NCI-H2029 (cell line): ENCODE data around the gene ZNF618.

Experiments
- DNase-seq: peaks from one replicate; lab custom pipeline; 2025; lab: John Stamatoyannopoulos, UW

ZNF618 gene

GRCh38 chr9:113876151-113876992 lies at the start of gene ZNF618:
Gene ZNF618 (plus strand): TSS chr9:113876309. CDS start chr9:113876381, 72 bp downstream.
- peak; percentile 17 for DNase-seq

GRCh38 chr9:113828221-113828620 lies 47.9 kb upstream of the ZNF618 start:
- no peak for DNase-seq

- no peak for DNase-seq
These were observed 38.8 kb upstream of the ZNF618 start for GRCh38 chr9:113837334-113837733.

- DNase-seq, result no peak
These were observed 34.0 kb upstream of the ZNF618 start for GRCh38 chr9:113842086-113842485.

- no peak for DNase-seq
These were observed 31.6 kb upstream of the ZNF618 start for GRCh38 chr9:113844466-113844865.

GRCh38 chr9:113851359-113851758 lies 24.8 kb upstream of the ZNF618 start:
- DNase-seq, result no peak

GRCh38 chr9:113851873-113852272 lies 24.2 kb upstream of the ZNF618 start:
- no peak for DNase-seq

- no peak for DNase-seq
These were observed 22.8 kb upstream of the ZNF618 start for GRCh38 chr9:113853333-113853732.

GRCh38 chr9:113854310-113854709 lies 21.8 kb upstream of the ZNF618 start:
- DNase-seq, result peak; percentile 12

- DNase-seq, result no peak
These were observed 18.2 kb upstream of the ZNF618 start for GRCh38 chr9:113857875-113858274.

GRCh38 chr9:113858282-113858681 lies 17.8 kb upstream of the ZNF618 start:
- no peak for DNase-seq

GRCh38 chr9:113863345-113863744 lies 12.8 kb upstream of the ZNF618 start:
- DNase-seq, result no peak

GRCh38 chr9:113868501-113868900 lies 7.6 kb upstream of the ZNF618 start:
- no peak for DNase-seq

GRCh38 chr9:113872485-113873143 lies 3.5 kb upstream of the ZNF618 start:
- no peak for DNase-seq

- DNase-seq, result no peak
These were observed 2.7 kb upstream of the ZNF618 start for GRCh38 chr9:113873446-113873845.

GRCh38 chr9:113873926-113874325 lies 2.2 kb upstream of the ZNF618 start:
- no peak for DNase-seq

- no peak for DNase-seq
These were observed 504 bp upstream of the ZNF618 start for GRCh38 chr9:113875459-113876150.

GRCh38 chr9:113876993-113877368 lies 872 bp downstream of the ZNF618 start:
- DNase-seq, result no peak

GRCh38 chr9:113879318-113879717 lies 3.2 kb downstream of the ZNF618 start:
- DNase-seq, result no peak

- DNase-seq, result no peak
These were observed 3.8 kb downstream of the ZNF618 start for GRCh38 chr9:113879911-113880310.

GRCh38 chr9:113882181-113882580 lies 6.1 kb downstream of the ZNF618 start:
- no peak for DNase-seq

GRCh38 chr9:113882636-113883164 lies 6.6 kb downstream of the ZNF618 start:
- no peak for DNase-seq
